Transverse colon (tissue), 4 donors: ENCODE data around the gene BCAS1.

Source experiments
- CTCF ChIP-seq, 5 experiments: fragments of 200-600 bp in 3 of 5; fragments of 450-650 bp in 2 of 5; sonication (generic) in 3 of 5; IDR thresholded peaks; 1 replicate in 2 of 5; 2 replicates in 3 of 5; pipeline ENCODE4 v1.5.1; 2016 to 2017; ENCODE audit warnings: antibody characterized with exemption in 5 of 5, inconsistent platforms in 3 of 5, mild to moderate bottlenecking in 2 of 5, moderate library complexity in 1 of 5
- EP300 ChIP-seq: sonication (generic); formaldehyde crosslinking; IDR thresholded peaks from one replicate; pipeline ENCODE4 v1.6.1; 2017; ENCODE audit warnings: antibody characterized with exemption, low read depth
- POLR2A ChIP-seq: fragments of 450-650 bp; IDR thresholded peaks from one replicate; pipeline ENCODE4 v1.6.1; 2016; ENCODE audit warnings: antibody characterized with exemption, mild to moderate bottlenecking, moderate library complexity
- POLR2AphosphoS5 ChIP-seq, 3 donors: sonication (generic); formaldehyde crosslinking; IDR thresholded peaks; one replicate each; pipeline ENCODE4 v1.6.1; 2016; ENCODE audit warnings: antibody characterized with exemption in 3 of 3

GRCh38 chr20:54111460-54111859, 41.1 kb upstream of the BCAS1 start:
- TF ChIP-seq CTCF (IDR thresholded peaks at IDR 0.05) (no peak), EP300 (no peak), POLR2AphosphoS5 (IDR thresholded peaks at IDR 0.05) (no peak), POLR2A (no peak)
